GM13977 (cell line): Measurements from ENCODE around the gene CCPG1.

ENCODE experiments used
- DNase-seq: peaks from one replicate; pipeline ENCODE4 v3.0.0; 2012; ENCODE audit warnings: low spot score
- in situ Hi-C: fragments of 300-500 bp; cut with MboI; formaldehyde crosslinking; loops from one replicate; pipeline ENCODE4 v1.12.0; 2022; ENCODE audit warnings: low sequenced_read_pairs, low pct_unique_long_range_greater_than_20kb, mixed read lengths, inconsistent platforms; ENCODE audit not compliant: unreplicated experiment
- TF ChIP-seq, protein P1 (sequence below): IDR thresholded peaks from 2 replicates; pipeline ENCODE4 v1.5.1; 2012; ENCODE audit warnings: mild to moderate bottlenecking, control low read depth; ENCODE audit not compliant: insufficient read depth; ENCODE audit errors: extremely low read depth, missing control alignments

Gene CCPG1

DNA sequence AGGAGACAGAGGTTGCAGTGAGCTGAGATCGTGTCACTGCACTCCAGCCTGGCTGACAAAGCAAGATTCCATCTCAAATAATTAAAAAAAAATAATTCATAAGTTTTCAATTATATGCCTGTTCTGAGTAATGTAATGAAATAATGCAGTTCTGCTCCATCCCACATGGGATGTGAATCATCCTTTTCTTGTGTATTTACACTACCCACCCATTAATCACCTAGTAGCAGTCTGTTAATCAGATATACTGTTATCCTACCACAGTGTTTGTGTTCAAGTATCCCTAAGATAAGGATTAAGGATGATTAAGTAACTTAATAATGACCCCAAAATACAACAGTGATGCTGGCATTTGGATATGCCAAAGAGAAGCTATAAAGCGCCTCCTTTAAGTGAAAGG lies 50.4 kb downstream of the CCPG1 start:
- no peak for DNase-seq
- in situ Hi-C loops: no loop called here
- TF ChIP-seq, protein P1, sequence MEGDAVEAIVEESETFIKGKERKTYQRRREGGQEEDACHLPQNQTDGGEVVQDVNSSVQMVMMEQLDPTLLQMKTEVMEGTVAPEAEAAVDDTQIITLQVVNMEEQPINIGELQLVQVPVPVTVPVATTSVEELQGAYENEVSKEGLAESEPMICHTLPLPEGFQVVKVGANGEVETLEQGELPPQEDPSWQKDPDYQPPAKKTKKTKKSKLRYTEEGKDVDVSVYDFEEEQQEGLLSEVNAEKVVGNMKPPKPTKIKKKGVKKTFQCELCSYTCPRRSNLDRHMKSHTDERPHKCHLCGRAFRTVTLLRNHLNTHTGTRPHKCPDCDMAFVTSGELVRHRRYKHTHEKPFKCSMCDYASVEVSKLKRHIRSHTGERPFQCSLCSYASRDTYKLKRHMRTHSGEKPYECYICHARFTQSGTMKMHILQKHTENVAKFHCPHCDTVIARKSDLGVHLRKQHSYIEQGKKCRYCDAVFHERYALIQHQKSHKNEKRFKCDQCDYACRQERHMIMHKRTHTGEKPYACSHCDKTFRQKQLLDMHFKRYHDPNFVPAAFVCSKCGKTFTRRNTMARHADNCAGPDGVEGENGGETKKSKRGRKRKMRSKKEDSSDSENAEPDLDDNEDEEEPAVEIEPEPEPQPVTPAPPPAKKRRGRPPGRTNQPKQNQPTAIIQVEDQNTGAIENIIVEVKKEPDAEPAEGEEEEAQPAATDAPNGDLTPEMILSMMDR: no peak

DNA sequence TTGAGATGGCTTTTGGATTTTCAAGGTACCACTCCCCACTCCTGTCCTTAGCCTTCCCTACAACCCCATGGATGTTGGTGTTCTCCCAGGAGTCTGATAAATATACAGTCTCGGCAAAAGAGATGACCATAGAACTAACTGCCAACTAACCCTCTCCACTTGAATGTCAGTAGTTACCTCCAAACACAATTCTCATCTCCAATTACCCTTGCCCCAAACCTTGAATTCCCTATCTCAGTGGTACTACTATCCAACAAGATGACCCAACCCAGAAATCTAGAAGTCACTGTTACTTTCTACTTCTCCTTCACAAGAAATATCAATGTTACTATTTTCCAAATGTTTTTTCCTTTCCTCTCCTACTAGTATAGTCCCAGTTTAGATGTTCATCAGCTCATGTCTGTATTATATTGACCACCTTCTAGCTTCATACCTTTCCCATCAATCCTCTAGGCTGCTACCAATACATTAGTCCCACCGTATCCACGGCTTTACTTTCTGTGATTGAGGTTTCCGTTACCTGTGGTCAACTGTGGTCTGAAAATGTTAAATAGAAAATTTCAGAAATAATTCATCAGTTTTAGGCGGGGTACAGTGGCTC lies 51.1 kb downstream of the CCPG1 start:
- in situ Hi-C loops: no loop called here
- TF ChIP-seq, protein P1: no peak

DNA sequence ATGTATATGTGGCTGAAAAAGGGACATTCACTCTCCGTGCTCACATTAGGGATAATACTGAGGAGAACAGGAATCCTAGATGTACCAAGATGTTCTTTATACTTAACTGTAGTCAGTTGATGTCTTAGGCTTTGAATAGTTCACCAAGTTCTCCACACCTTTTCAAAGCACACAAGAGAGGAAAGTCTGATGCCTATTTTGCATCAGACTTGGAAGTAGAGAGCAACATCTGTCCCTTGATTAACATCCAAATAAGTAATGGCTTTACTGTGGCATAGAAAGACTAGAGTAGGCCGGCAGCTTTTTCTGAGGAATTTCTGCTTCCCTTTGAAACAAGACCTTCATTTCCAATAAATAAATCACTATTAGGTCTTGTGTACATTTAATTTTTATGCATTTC lies 55.1 kb downstream of the CCPG1 start:
- in situ Hi-C loops: no loop called here

More for the DNA sequence above, 51.1 kb downstream of the CCPG1 start:
- no peak for DNase-seq

DNA sequence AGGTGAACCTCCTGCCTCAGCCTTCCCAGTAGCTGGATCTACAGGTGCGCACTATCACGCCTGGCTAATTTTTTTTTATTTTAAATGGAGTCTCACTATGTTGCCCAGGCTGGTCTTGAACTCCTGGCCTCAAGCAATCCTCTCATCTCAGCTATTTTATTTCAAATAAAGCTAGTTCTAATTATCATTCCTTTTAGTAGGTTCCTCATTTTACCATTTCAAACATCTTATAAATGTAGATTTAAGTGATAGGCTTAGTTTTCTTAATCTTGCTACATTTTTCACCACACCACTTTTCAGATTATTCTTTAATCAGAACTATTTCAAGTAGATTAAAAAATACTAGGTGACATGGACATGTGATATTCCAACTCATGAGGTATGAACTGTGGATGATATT lies 58.9 kb downstream of the CCPG1 start:
- TF ChIP-seq, protein P1: no peak
- in situ Hi-C loops: no loop called here
- DNase-seq: no peak

More for the DNA sequence above, 55.1 kb downstream of the CCPG1 start:
- TF ChIP-seq, protein P1: no peak
- no peak for DNase-seq

DNA sequence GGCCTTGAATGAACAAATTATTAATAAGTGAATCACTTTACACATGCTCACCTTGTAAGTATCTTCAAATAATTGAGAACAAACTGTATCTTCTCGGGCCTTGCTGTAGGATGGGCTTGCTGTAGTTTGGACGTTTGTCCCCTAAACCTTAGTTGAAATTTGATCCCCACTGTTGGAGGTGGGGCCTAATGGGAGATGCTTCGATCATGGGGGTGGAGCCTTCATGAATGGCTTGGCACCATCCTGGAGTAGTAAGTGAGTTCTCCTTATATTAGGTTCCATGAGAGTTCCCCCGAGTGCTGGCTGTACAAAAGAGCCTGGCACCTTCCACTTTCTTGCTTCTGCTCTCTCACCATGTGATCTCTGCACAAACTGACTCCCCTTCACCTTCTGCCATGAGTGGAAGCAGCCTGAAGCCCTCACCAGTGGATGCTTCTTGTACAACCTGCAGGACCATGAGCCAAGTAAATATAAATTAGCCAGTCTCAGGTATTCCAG lies 59.8 kb downstream of the CCPG1 start:
- DNase-seq: no peak
- in situ Hi-C loops: no loop called here
- TF ChIP-seq, protein P1: no peak

DNA sequence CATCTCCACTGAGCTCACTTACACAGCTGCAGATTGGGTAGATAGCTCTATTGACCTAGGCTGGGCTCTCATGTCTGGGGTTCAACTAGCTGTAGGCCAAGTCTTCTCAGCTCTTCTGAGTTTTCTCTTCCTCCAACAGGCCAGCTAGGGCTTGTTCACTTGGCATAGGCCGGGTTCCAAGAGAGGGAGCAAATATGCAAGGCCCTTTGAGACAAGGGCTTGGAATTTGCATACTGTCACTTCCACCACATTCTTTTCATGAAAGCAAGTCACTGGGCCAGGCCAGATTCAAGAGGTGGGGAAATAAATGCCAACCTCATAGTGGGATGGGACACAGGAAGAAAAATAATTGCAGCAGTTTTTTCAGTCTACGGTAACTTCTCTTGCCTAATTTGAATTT lies 64.0 kb downstream of the CCPG1 start:
- TF ChIP-seq, protein P1: no peak
- DNase-seq: no peak
- in situ Hi-C loops: no loop called here
